Sigmoid colon (tissue), 7 donors: ENCODE data around the gene BCAR3. TPM values are rescaled to one million over a fixed set of nuclear protein-coding genes. Genes with fewer than 3 reads are reported as not detected.

ENCODE experiments used
- DNase-seq: peaks from one replicate; pipeline ENCODE4 v3.0.0-alpha.2; 2019
- H3K27ac ChIP-seq, 4 donors: fragments of 200-600 bp; sonication (generic); one replicate each; pipeline ENCODE4 v1.5.1; 2016 to 2019; ENCODE audit warnings: mild to moderate bottlenecking in 1 of 4
- H3K27me3 ChIP-seq, 3 donors: fragments of 200-600 bp; sonication (generic); one replicate each; pipeline ENCODE4 v1.5.1; 2019; ENCODE audit warnings: mild to moderate bottlenecking in 1 of 3
- H3K36me3 ChIP-seq, 4 donors: fragments of 200-600 bp; sonication (generic); one replicate each; pipeline ENCODE4 v1.5.1; 2016 to 2019
- H3K4me1 ChIP-seq, 4 donors: fragments of 200-600 bp; sonication (generic); one replicate each; pipeline ENCODE4 v1.5.1; 2017 to 2019
- H3K4me3 ChIP-seq, 4 donors: fragments of 200-600 bp; sonication (generic); one replicate each; pipeline ENCODE4 v1.5.1; 2017 to 2019; ENCODE audit warnings: mild to moderate bottlenecking in 2 of 4, moderate library complexity in 1 of 4
- H3K9me3 ChIP-seq, 4 donors: fragments of 200-600 bp in 3 of 4; sonication (generic) in 3 of 4; one replicate each; pipeline versions ENCODE4 v1.5.1 to v1.6.1; 2013 to 2019
- CTCF ChIP-seq, 4 experiments: fragments of 450-650 bp in 3 of 4; fragments of 200-600 bp in 1 of 4; IDR thresholded peaks; one replicate each; pipeline ENCODE4 v1.5.1; 2016 to 2019; ENCODE audit warnings: antibody characterized with exemption in 4 of 4, mild to moderate bottlenecking in 3 of 4, moderate library complexity in 2 of 4
- EP300 ChIP-seq, 4 donors: sonication (generic); formaldehyde crosslinking; IDR thresholded peaks; one replicate each; pipeline ENCODE4 v1.6.1; 2017; ENCODE audit warnings: antibody characterized with exemption in 4 of 4
- POLR2A ChIP-seq, 2 donors: fragments of 450-650 bp; IDR thresholded peaks; one replicate each; pipeline ENCODE4 v1.6.1; 2016; ENCODE audit warnings: antibody characterized with exemption in 2 of 2, mild to moderate bottlenecking in 2 of 2, moderate library complexity in 2 of 2
- POLR2AphosphoS5 ChIP-seq, 4 donors: sonication (generic); formaldehyde crosslinking; IDR thresholded peaks; one replicate each; pipeline ENCODE4 v1.6.1; 2017; ENCODE audit warnings: antibody characterized with exemption in 4 of 4
- WGBS, 2 donors: extraction: QIAGEN DNeasy Blood & Tissue Kit; methylation state at CpG; one replicate each; pipeline ENCODE4 v1.1.7; 2013; 5-methylcytosine and 5-hydroxymethylcytosine counted together
- intact Hi-C: fragments of 100-400 bp; cut with DNase I; formaldehyde crosslinking; loops from one replicate; pipeline ENCODE4 v1.15.1; 2023
- polyA plus RNA-seq, 3 donors: library from polyadenylated mRNA; stranded (reverse); fragments of 200-250 nt; gene quantifications; one replicate each; pipeline ENCODE4 v1.2.3, GENCODE V29; 2013
- total RNA-seq, 4 donors: library from RNA; depleted of rRNA; stranded (reverse); fragments of >200 nt; gene quantifications; one replicate each; pipeline ENCODE4 v1.1.0, GENCODE V29; 2016
- donor health status: healthy with polysubstance abuse.
- donor health status: Bipolar disorder and iron deficiency.
- donor health status: healthy.

Gene BCAR3
- total and polyA plus RNA-seq, 7 donors, result 12.3 to 43.2 (median 22.1) TPM

DNA sequence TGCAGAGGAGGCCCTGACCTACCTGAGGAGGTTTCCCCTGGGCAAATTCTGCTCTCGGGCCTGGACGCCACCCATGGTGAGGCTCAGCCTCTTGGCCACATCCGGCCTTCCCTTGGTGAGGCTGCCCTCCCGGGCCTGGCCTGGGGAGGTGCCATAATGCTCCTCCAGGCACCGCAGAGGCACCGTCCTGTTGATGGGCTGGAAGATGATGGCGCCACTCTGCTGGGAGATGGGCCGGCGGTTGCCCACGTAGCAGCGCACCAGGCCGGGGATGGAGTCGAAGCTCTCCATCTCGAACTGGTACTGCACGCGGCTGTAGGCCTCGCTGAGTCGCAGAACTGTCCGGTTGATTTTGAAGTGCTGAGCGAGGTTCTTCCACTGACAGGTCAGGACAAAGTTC is 92.7 kb downstream of the BCAR3 start:
- Histone ChIP-seq H3K9me3 (no peaks in the 10 kb centered on the region), H3K27me3 (no peaks in the 10 kb centered on the region), H3K27ac (no peak overlapping the region), H3K4me1 (peaks cover 0 to 39% (median 38%) of the 10 kb centered on the region in 4 donors), H3K4me3 (no peak overlapping the region), H3K36me3 (peaks cover 0 to 32% (median 12%) of the 10 kb centered on the region in 4 donors)
- no peak for DNase-seq
- TF ChIP-seq EP300 (IDR thresholded peaks at IDR 0.05), result no peak
- TF ChIP-seq POLR2A (IDR thresholded peaks at IDR 0.05), result no peak
- TF ChIP-seq CTCF (IDR thresholded peaks at IDR 0.05), result no peak
- TF ChIP-seq POLR2AphosphoS5 (IDR thresholded peaks at IDR 0.05), result no peak
- 96 to 97% methylated on average over 20 of the region's 20 CpGs for WGBS, 2 donors
- intact Hi-C loops, result no loop called here

DNA sequence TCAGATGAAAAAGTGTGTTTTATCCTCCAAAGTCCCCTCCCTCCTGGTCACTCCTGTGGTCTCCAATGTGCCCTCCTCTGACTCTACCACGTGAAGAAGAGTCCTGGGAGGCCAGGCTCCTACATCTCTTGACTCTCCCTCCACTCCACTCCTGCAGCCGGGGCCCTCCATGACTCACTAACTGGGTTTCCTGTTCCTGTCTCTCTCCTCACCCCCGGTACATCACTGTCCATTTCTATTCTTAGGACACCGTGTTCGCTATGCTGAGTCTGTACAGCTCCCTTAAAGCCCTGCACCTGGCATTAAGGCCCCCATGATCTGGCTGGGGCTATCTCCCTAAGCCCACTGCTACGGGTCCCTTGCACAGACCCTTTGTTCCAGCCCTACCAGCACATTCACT is 93.4 kb downstream of the BCAR3 start:
- whole genome bisulfite sequencing, 2 donors, result 59 to 92% methylated on average over 6 of the region's 6 CpGs
- H3K27ac ChIP-seq, result no peak overlapping the region
- no peak overlapping the region for H3K4me3 ChIP-seq
- no peaks in the 10 kb centered on the region for H3K27me3 ChIP-seq
- TF ChIP-seq EP300 (IDR thresholded peaks at IDR 0.05), result no peak
- no peak for TF ChIP-seq POLR2A (IDR thresholded peaks at IDR 0.05)
- TF ChIP-seq CTCF (IDR thresholded peaks at IDR 0.05), result no peak
- TF ChIP-seq POLR2AphosphoS5 (IDR thresholded peaks at IDR 0.05), result no peak
- intact Hi-C loops, result no loop called here
- peaks cover 0 to 34% (median 31%) of the 10 kb centered on the region in 4 donors for H3K4me1 ChIP-seq
- peaks cover 0 to 39% (median 12%) of the 10 kb centered on the region in 4 donors for H3K36me3 ChIP-seq
- H3K9me3 ChIP-seq, result no peaks in the 10 kb centered on the region
- peak; percentile 9 for DNase-seq

DNA sequence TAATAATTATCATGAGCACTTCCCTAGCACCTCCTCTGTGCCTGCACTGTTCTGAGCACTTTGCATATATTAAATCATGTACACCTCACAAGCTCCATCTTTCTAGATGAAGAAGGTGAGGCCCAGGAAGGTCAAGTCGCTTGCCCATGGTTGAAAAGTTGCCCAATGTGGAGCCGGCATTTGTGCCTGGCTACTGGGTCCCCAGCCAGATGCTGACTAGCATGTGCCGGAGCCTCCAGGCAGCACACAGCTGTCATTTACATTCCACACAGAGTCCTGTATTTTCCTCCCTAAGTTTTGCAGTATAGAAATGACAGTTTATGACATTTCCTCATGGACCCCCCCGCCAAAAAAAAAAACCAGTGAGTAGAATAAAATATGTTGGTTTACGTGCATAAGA is 94.3 kb downstream of the BCAR3 start:
- Histone ChIP-seq H3K36me3 (peaks cover 0 to 48% (median 19%) of the 10 kb centered on the region in 4 donors), H3K4me3 (no peak overlapping the region), H3K27me3 (no peaks in the 10 kb centered on the region), H3K27ac (no peak overlapping the region), H3K4me1 (peaks cover 0 to 26% (median 22%) of the 10 kb centered on the region in 4 donors), H3K9me3 (no peaks in the 10 kb centered on the region)
- TF ChIP-seq CTCF (IDR thresholded peaks at IDR 0.05) (no peak), POLR2AphosphoS5 (IDR thresholded peaks at IDR 0.05) (no peak), POLR2A (IDR thresholded peaks at IDR 0.05) (no peak), EP300 (IDR thresholded peaks at IDR 0.05) (no peak)
- 84 to 91% methylated on average over 5 of the region's 5 CpGs for WGBS, 2 donors
- DNase-seq, result no peak
- intact Hi-C loops, result no loop called here

GRCh38 chr1:93585059-93585966 is 96.3 kb downstream of the BCAR3 start:
- DNase-seq, result peak; percentile 73
- intact Hi-C loops, result no loop called here

More at GRCh38 chr1:93585059-93585966, 96.3 kb downstream of the BCAR3 start:
- H3K4me1 ChIP-seq, result peaks cover 0 to 23% (median 19%) of the 10 kb centered on the region in 4 donors
- H3K9me3 ChIP-seq, result no peaks in the 10 kb centered on the region
- H3K36me3 ChIP-seq, result peaks cover 0 to 55% (median 27%) of the 10 kb centered on the region in 4 donors
- no peaks in the 10 kb centered on the region for H3K27me3 ChIP-seq
- H3K4me3 ChIP-seq, result peak overlapping the region in 1 of 4 donors; percentile 13
- H3K27ac ChIP-seq, result peak overlapping the region; percentile 63 to 74 (median 70)
- TF ChIP-seq POLR2A (IDR thresholded peaks at IDR 0.05) (peak in 1 of 2 donors; percentile 83), EP300 (IDR thresholded peaks at IDR 0.05) (no peak), POLR2AphosphoS5 (IDR thresholded peaks at IDR 0.05) (peak in 2 of 4 donors; percentile 37 to 61), CTCF (IDR thresholded peaks at IDR 0.05) (no peak)
- 15 to 65% methylated on average over 13 of the region's 13 CpGs for WGBS, 2 donors
